Right lobe of liver (tissue), 6 donors: Measurements from ENCODE around the gene GALNT10. TPM values are rescaled to one million over a fixed set of nuclear protein-coding genes. Genes with fewer than 3 reads are reported as not detected.

ENCODE experiments used
- ATAC-seq, 4 donors: fragments of 200-7000 bp; cut with Tn5 transposase; one replicate each; pipeline ENCODE4 v1.9.1; 2020; ENCODE audit warnings: mild to moderate bottlenecking in 4 of 4, moderate library complexity in 4 of 4
- DNase-seq, 3 donors: peaks; one replicate each; pipeline ENCODE4 v3.0.0-alpha.2; 2020
- H3K27ac ChIP-seq, 3 donors: fragments of 200-600 bp; one replicate each; pipeline ENCODE4 v1.8.0; 2022
- H3K27me3 ChIP-seq, 2 donors: fragments of 200-600 bp; one replicate each; pipeline ENCODE4 v1.8.0; 2022
- H3K36me3 ChIP-seq, 4 donors: fragments of 200-600 bp; sonication (generic) in 1 of 4; one replicate each; pipeline versions ENCODE4 v1.5.1 to v1.8.0; 2017 to 2022; ENCODE audit warnings: control low read depth in 1 of 4
- H3K4me1 ChIP-seq, 4 donors: fragments of 200-600 bp; sonication (generic) in 1 of 4; one replicate each; pipeline versions ENCODE4 v1.5.1 to v1.8.0; 2017 to 2022; ENCODE audit warnings: control low read depth in 1 of 4
- H3K4me3 ChIP-seq, 3 donors: fragments of 200-600 bp; one replicate each; pipeline ENCODE4 v1.8.0; 2022
- H3K9me3 ChIP-seq, 4 donors: fragments of 200-600 bp; sonication (generic) in 1 of 4; one replicate each; pipeline versions ENCODE4 v1.5.1 to v1.8.0; 2017 to 2022; ENCODE audit warnings: control low read depth in 1 of 4
- POLR2A ChIP-seq: fragments of 450-650 bp; IDR thresholded peaks from one replicate; pipeline ENCODE4 v1.6.1; 2017; ENCODE audit warnings: antibody characterized with exemption, mild to moderate bottlenecking
- WGBS: methylation state at CpG from one replicate; pipeline ENCODE4 v1.1.6; 2018; ENCODE audit warnings: low coverage, low lambda C conversion rate; ENCODE audit not compliant: insufficient coverage; ENCODE audit errors: missing lambda C conversion rate; 5-methylcytosine and 5-hydroxymethylcytosine counted together
- intact Hi-C, 2 donors: fragments of 100-400 bp; cut with DNase I; formaldehyde crosslinking; loops; one replicate each; pipeline versions ENCODE4 v1.11.2 to v1.14.1; 2022
- total RNA-seq, 6 experiments: library from RNA; depleted of rRNA in 2 of 6; stranded (reverse); fragments of >200 nt in 2 of 6; fragmentation: NEBNext Ultra II Directional in 3 of 6; extraction: Animal tissue kit (Norgen Biotek cat#: 25700) in 3 of 6; gene quantifications; one replicate each; pipeline versions ENCODE4 v1.1.0 to v1.2.4, GENCODE V29; 2016 to 2023
- TF ChIP-seq, protein P1 (sequence below), 4 donors: fragments of 200-600 bp in 3 of 4; fragments of 450-650 bp in 1 of 4; IDR thresholded peaks; one replicate each; pipeline versions ENCODE4 v1.5.1 to v1.8.0; 2016 to 2022; ENCODE audit warnings: antibody characterized with exemption in 4 of 4, mild to moderate bottlenecking in 2 of 4
- donor health status: DM: no; HTN: yes; CAD: no.
- donor health status: DM: no; HTN: no; CAD: no.
- donor health status: DM: no; HTN: no; CAD: no.
- donor health status: DM: no; HTN: yes; CAD: no.
- donor health status: DM: no; HTN: yes; CAD: no.

Gene GALNT10
- total RNA-seq, 6 experiments from 2014 or later, result 4.0 to 9.7 (median 7.1) TPM

DNA sequence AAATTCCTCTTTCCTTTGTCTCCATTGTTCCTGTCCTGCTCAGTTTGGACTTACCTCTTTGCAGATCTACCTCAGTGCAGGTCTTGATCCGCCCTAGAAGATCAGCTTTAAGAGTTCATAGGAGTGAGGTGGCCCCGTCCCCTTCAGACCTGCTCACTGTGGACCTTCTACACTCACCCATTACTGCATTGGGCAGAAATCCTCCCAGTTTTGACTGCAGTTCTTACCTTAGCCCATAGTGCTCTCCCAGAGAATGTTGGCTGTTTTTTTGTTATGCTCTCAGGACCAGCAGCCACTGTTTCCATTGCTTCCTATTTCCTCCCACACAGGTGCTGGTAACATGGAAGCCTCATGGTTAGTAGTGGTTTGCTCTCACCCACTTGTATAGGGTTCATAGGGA lies 63.3 kb downstream of the GALNT10 start:
- Histone ChIP-seq H3K27me3 (no peaks in the 10 kb centered on the region), H3K27ac (no peak overlapping the region), H3K9me3 (no peaks in the 10 kb centered on the region), H3K4me1 (no peaks in the 10 kb centered on the region), H3K36me3 (no peaks in the 10 kb centered on the region), H3K4me3 (no peak overlapping the region)
- no peak for ATAC-seq
- 100% methylated on average over 2 of the region's 2 CpGs for WGBS
- intact Hi-C loops, result no loop called here
- no peak for TF ChIP-seq POLR2A
- TF ChIP-seq, protein P1, sequence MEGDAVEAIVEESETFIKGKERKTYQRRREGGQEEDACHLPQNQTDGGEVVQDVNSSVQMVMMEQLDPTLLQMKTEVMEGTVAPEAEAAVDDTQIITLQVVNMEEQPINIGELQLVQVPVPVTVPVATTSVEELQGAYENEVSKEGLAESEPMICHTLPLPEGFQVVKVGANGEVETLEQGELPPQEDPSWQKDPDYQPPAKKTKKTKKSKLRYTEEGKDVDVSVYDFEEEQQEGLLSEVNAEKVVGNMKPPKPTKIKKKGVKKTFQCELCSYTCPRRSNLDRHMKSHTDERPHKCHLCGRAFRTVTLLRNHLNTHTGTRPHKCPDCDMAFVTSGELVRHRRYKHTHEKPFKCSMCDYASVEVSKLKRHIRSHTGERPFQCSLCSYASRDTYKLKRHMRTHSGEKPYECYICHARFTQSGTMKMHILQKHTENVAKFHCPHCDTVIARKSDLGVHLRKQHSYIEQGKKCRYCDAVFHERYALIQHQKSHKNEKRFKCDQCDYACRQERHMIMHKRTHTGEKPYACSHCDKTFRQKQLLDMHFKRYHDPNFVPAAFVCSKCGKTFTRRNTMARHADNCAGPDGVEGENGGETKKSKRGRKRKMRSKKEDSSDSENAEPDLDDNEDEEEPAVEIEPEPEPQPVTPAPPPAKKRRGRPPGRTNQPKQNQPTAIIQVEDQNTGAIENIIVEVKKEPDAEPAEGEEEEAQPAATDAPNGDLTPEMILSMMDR (IDR thresholded peaks at IDR 0.05), result no peak
- DNase-seq, result no peak

DNA sequence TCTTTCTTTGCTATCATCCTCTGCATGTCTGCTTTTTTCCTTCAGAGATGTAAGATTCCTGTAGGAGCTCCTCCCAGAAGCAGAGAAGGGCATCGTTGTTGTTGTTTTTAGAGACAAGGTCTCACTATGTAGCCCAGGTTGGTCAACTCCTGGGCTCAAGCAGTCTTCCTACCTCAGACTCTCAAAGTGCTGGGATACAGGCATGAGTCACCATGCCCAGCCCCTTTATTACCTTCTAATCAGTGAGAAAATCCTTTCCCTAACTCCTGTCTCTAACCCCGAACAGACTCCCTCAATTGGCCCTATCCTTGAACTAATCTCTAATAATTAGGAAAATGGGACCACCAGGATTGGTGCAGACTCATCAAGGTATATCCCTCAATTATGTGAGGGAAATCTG lies 64.4 kb downstream of the GALNT10 start:
- no peaks in the 10 kb centered on the region for H3K27me3 ChIP-seq
- WGBS, result 75% methylated on average over 2 of the region's 2 CpGs
- no peaks in the 10 kb centered on the region for H3K36me3 ChIP-seq
- H3K4me3 ChIP-seq, result no peak overlapping the region
- H3K9me3 ChIP-seq, result no peaks in the 10 kb centered on the region
- intact Hi-C loops, result no loop called here
- H3K4me1 ChIP-seq, result no peaks in the 10 kb centered on the region
- no peak for ATAC-seq
- TF ChIP-seq, protein P1 (IDR thresholded peaks at IDR 0.05), result no peak
- no peak for TF ChIP-seq POLR2A
- DNase-seq, result no peak
- H3K27ac ChIP-seq, result no peak overlapping the region

DNA sequence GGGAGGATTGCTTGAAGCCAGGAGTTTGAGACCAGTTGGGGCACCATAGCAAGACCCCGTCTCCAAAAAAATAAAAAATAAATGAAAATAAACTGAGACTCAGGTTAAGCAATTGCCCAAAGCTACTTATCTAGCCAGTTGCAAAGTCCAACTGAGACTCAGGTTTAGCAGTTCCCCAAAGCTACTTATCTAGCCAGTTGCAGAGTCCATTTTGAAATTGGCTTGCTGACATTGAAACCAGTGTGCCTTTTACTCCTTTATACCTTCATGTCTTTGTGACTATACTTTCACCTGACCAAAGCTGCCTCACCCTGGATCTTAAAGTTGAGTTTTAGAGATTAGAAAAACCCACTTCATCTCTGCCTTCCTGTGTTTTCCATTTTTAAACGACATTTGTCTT lies 66.5 kb downstream of the GALNT10 start:
- 71% methylated on average over 2 of the region's 2 CpGs for WGBS
- Histone ChIP-seq H3K4me3 (no peak overlapping the region), H3K36me3 (no peaks in the 10 kb centered on the region), H3K4me1 (no peaks in the 10 kb centered on the region), H3K9me3 (no peaks in the 10 kb centered on the region), H3K27ac (no peak overlapping the region), H3K27me3 (no peaks in the 10 kb centered on the region)
- DNase-seq, result no peak
- no peak for ATAC-seq
- no peak for TF ChIP-seq POLR2A
- TF ChIP-seq, protein P1 (IDR thresholded peaks at IDR 0.05), result no peak
- intact Hi-C loops, result no loop called here

DNA sequence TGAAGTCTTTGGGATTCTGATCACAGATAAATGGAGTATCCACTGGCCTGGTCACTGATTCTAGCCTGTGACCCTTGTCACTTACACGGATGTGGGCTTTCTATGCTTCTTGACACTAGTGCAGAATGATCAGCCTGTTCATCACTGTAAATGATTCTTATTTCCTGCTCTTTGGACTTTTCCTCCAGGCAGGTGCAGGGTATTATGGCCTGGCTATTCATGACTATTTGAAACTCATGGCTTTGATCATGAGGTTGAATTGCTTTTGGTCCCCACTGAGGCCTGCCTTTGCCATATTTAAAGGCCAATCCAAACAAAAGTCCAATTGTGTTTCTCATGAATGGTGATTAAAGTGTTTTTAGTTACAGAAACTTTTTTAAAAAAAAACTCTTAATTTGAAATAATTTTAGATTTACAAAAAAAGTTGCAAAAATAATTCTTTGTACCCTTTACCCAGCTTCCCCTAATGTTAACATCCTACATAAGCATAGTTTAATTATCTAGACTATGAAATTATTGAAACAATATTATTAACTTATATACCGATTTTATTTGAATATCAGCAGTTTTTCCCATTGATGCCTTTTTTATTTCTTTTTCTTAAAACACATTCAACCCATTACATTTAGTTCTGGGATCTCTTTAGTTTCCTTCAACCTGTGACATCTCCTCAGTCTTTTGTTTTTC lies 68.1 kb downstream of the GALNT10 start:
- no peak for TF ChIP-seq POLR2A
- TF ChIP-seq, protein P1 (IDR thresholded peaks at IDR 0.05), result no peak
- ATAC-seq (no peak), DNase-seq (no peak)
- no peaks in the 10 kb centered on the region for H3K27me3 ChIP-seq
- no peaks in the 10 kb centered on the region for H3K9me3 ChIP-seq
- no peak overlapping the region for H3K4me3 ChIP-seq
- H3K36me3 ChIP-seq, result no peaks in the 10 kb centered on the region
- intact Hi-C loops, result no loop called here
- H3K4me1 ChIP-seq, result no peaks in the 10 kb centered on the region
- 72% methylated on average over 2 of the region's 2 CpGs for whole genome bisulfite sequencing
- H3K27ac ChIP-seq, result no peak overlapping the region
